Fibroblast of lung (primary cell): ENCODE results near the gene PCDHA8. TPM values are rescaled to one million over a fixed set of nuclear protein-coding genes. Genes with fewer than 3 reads are reported as not detected.
"Not testable (repeated sequence)": the region's sequence is repeated elsewhere in the genome, so short reads cannot be mapped to it uniquely, and the experiment has no call there.

ENCODE experiments used
- DNase-seq, 2 donors: peaks; one replicate each; pipeline versions ENCODE4 v3.0.0 to v3.0.0-alpha.2; 2010; ENCODE audit warnings: low read depth in 2 of 2
- H2AFZ ChIP-seq: 2 replicates; pipeline ENCODE4 v1.5.1; 2012; ENCODE audit warnings: low read length, control low read depth, inconsistent platforms
- H3K27ac ChIP-seq: 2 replicates; pipeline ENCODE4 v1.5.1; 2011; ENCODE audit warnings: low read length, control low read depth; ENCODE audit not compliant: insufficient read depth
- H3K27me3 ChIP-seq: 2 replicates; pipeline ENCODE4 v1.5.1; 2011; ENCODE audit warnings: mild to moderate bottlenecking, low read length; ENCODE audit not compliant: control insufficient read depth, insufficient read depth
- H3K36me3 ChIP-seq: 2 replicates; pipeline ENCODE4 v1.5.1; 2011; ENCODE audit warnings: low read length; ENCODE audit not compliant: control insufficient read depth, insufficient read depth
- H3K4me1 ChIP-seq: 2 replicates; pipeline ENCODE4 v1.5.1; 2011; ENCODE audit warnings: low read length; ENCODE audit not compliant: control insufficient read depth, insufficient read depth; ENCODE audit errors: extremely low read depth
- H3K4me2 ChIP-seq: 2 replicates; pipeline ENCODE4 v1.5.1; 2011; ENCODE audit warnings: low read length, control low read depth; ENCODE audit not compliant: insufficient read depth; ENCODE audit errors: extremely low read depth
- H3K4me3 ChIP-seq, 4 experiments: fragments of 200-600 bp in 1 of 4; sonication (generic) in 1 of 4; replicated peaks in 1 of 4; 2 replicates each; pipeline ENCODE4 v1.5.1; 2011 to 2016; ENCODE audit warnings: low read length in 4 of 4, low read depth in 3 of 4, mild to moderate bottlenecking in 3 of 4, control low read depth in 2 of 4, inconsistent platforms in 1 of 4, mixed read lengths in 1 of 4; ENCODE audit not compliant: insufficient read depth in 1 of 4; ENCODE audit errors: control extremely low read depth in 1 of 4
- H3K79me2 ChIP-seq: 2 replicates; pipeline ENCODE4 v1.5.1; 2012; ENCODE audit warnings: mild to moderate bottlenecking, low read length, inconsistent platforms; ENCODE audit not compliant: control insufficient read depth, insufficient read depth
- H3K9ac ChIP-seq: 2 replicates; pipeline ENCODE4 v1.5.1; 2011; ENCODE audit warnings: mild to moderate bottlenecking, low read length, control low read depth; ENCODE audit not compliant: insufficient read depth
- H3K9me3 ChIP-seq: 2 replicates; pipeline ENCODE4 v1.5.1; 2012; ENCODE audit warnings: low read depth, low read length; ENCODE audit not compliant: control insufficient read depth, insufficient read depth
- H4K20me1 ChIP-seq: 2 replicates; pipeline ENCODE4 v1.5.1; 2011; ENCODE audit warnings: low read length; ENCODE audit not compliant: control insufficient read depth, insufficient read depth; ENCODE audit errors: extremely low read depth
- EZH2 ChIP-seq: IDR thresholded peaks from 2 replicates; pipeline ENCODE4 v1.5.1; 2012; ENCODE audit warnings: low read length, control low read depth, mild to moderate bottlenecking; ENCODE audit errors: missing control alignments
- polyA plus RNA-seq, 2 donors: library from polyadenylated mRNA; depleted of rRNA in 1 of 2; stranded (reverse) in 1 of 2; unstranded in 1 of 2; fragments of >200 nt; gene quantifications; 2 replicates each; pipeline ENCODE4 v1.2.1, GENCODE V29; 2011 to 2012; ENCODE audit warnings: missing spikeins in 1 of 2
- total RNA-seq: library from RNA; depleted of rRNA; stranded (reverse); fragments of >200 nt; gene quantifications from 2 replicates; pipeline ENCODE4 v1.2.1, GENCODE V29; 2014
- TF ChIP-seq, protein P1 (sequence below), 2 donors: IDR thresholded peaks in 1 of 2; conservative IDR thresholded peaks in 1 of 2; 1 replicate in 1 of 2; 2 replicates in 1 of 2; pipeline ENCODE4 v1.5.1; 2011 to 2012; ENCODE audit warnings: low read length in 2 of 2, control low read depth in 1 of 2, inconsistent platforms in 1 of 2, low read depth in 1 of 2, mild to moderate bottlenecking in 1 of 2

Gene PCDHA8
- total and polyA plus RNA-seq, 2 donors (not counting 1 experiment from before 2014, with no cell fraction given) = 0.33 TPM

DNA sequence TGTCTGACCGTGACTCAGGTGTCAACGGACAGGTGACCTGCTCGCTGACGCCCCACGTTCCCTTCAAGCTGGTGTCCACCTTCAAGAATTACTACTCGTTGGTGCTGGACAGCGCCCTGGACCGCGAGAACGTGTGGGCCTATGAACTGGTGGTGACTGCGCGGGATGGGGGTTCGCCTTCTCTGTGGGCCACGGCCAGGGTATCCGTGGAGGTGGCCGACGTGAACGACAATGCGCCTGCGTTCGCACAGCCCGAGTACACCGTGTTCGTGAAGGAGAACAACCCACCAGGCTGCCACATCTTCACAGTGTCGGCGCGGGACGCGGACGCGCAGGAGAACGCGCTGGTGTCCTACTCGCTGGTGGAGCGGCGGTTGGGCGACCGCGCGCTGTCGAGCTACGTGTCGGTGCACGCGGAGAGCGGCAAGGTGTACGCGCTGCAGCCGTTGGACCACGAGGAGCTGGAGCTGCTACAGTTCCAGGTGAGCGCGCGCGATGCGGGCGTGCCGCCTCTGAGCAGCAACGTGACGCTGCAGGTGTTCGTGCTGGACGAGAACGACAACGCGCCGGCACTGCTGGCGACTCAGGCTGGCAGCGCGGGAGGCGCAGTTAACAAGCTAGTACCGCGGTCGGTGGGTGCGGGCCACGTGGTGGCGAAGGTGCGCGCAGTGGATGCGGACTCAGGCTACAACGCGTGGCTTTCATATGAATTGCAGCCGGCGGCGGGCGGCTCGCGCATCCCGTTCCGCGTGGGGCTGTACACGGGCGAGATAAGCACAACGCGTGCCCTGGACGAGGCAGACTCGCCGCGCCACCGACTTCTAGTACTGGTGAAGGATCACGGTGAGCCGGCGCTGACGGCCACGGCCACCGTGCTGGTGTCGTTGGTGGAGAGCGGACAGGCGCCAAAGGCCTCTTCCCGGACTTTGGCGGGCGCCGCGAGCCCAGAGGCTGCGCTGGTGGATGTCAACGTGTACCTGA lies 29.5 kb downstream of the PCDHA8 start:
- TF ChIP-seq EZH2 = no peak
- TF ChIP-seq, protein P1, sequence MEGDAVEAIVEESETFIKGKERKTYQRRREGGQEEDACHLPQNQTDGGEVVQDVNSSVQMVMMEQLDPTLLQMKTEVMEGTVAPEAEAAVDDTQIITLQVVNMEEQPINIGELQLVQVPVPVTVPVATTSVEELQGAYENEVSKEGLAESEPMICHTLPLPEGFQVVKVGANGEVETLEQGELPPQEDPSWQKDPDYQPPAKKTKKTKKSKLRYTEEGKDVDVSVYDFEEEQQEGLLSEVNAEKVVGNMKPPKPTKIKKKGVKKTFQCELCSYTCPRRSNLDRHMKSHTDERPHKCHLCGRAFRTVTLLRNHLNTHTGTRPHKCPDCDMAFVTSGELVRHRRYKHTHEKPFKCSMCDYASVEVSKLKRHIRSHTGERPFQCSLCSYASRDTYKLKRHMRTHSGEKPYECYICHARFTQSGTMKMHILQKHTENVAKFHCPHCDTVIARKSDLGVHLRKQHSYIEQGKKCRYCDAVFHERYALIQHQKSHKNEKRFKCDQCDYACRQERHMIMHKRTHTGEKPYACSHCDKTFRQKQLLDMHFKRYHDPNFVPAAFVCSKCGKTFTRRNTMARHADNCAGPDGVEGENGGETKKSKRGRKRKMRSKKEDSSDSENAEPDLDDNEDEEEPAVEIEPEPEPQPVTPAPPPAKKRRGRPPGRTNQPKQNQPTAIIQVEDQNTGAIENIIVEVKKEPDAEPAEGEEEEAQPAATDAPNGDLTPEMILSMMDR (conservative IDR thresholded peaks at IDR 0.05 in 1 of 2, IDR thresholded peaks at IDR 0.05 in 1 of 2; ENCODE audit: low read depth in 1 of 2, low read length in 2 of 2) = no peak
- H3K9me3 ChIP-seq = no peaks in the 10 kb centered on the region
- H3K4me2 ChIP-seq = no peak overlapping the region

DNA sequence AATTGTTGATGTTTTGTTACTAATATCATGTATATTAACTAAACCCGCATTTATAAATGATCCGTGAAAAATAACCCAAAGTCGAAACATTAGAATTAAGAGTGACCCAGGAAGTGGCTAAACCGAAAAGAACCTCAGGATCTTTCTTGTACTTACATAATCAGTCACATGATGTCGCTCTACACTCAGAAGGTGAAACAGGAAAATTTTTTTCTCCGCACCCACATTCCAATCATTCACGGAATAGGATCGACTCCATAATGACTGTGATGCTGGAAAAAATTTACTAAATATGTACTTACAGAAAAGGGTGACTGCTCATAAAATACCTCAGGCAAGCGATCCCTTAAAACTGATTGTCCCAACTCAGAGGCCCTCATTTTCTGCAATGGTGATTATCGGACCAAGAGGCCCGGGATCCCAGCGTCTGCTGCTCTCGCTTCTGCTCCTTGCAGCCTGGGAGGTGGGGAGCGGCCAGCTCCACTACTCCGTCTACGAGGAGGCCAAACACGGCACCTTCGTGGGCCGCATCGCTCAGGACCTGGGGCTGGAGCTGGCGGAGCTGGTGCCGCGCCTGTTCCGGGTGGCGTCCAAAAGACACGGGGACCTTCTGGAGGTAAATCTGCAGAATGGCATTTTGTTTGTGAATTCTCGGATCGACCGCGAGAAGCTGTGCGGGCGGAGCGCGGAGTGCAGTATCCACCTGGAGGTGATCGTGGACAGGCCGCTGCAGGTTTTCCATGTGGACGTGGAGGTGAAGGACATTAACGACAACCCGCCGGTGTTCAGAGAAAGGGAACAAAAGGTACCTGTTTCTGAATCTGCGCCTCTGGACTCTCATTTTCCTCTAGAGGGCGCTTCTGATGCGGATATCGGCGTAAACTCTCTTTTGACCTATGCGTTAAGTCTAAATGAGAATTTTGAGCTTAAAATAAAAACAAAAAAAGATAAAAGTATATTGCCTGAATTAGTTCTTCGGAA lies 34.4 kb downstream of the PCDHA8 start, which contains the start of gene PCDHA12:
Gene PCDHA12, plus strand, starts transcription at position 224 of the 981 bp plus-strand sequence. Its CDS starts 165 bp downstream, at position 389.
- no peaks in the 10 kb centered on the region for H4K20me1 ChIP-seq
- H3K79me2 ChIP-seq = no peaks in the 10 kb centered on the region
- no peak within 1 kb of the TSS for H3K4me3 ChIP-seq
- H2AFZ ChIP-seq = no peak within 1 kb of the TSS
- no peak within 1 kb of the TSS for H3K4me2 ChIP-seq
- H3K4me1 ChIP-seq = no peaks in the 10 kb centered on the region
- peaks cover 2% of the 10 kb centered on the region for H3K9me3 ChIP-seq
- H3K36me3 ChIP-seq = no peaks in the 10 kb centered on the region
- H3K9ac ChIP-seq = no peak within 1 kb of the TSS
- no peaks in the 10 kb centered on the region for H3K27me3 ChIP-seq
- no peak within 1 kb of the TSS for H3K27ac ChIP-seq
- TF ChIP-seq, protein P1 (conservative IDR thresholded peaks at IDR 0.05 in 1 of 2, IDR thresholded peaks at IDR 0.05 in 1 of 2; ENCODE audit: low read depth in 1 of 2, low read length in 2 of 2) = no peak
- TF ChIP-seq EZH2 = no peak
- DNase-seq = no peak

More for the DNA sequence above, 29.5 kb downstream of the PCDHA8 start:
- Histone ChIP-seq H3K4me1 (no peaks in the 10 kb centered on the region), H2AFZ (no peak overlapping the region), H3K36me3 (no peaks in the 10 kb centered on the region), H3K27ac (no peak overlapping the region), H3K9ac (no peak overlapping the region), H4K20me1 (no peaks in the 10 kb centered on the region), H3K79me2 (no peaks in the 10 kb centered on the region), H3K27me3 (no peaks in the 10 kb centered on the region), H3K4me3 (no peak overlapping the region)
- DNase-seq = no peak

DNA sequence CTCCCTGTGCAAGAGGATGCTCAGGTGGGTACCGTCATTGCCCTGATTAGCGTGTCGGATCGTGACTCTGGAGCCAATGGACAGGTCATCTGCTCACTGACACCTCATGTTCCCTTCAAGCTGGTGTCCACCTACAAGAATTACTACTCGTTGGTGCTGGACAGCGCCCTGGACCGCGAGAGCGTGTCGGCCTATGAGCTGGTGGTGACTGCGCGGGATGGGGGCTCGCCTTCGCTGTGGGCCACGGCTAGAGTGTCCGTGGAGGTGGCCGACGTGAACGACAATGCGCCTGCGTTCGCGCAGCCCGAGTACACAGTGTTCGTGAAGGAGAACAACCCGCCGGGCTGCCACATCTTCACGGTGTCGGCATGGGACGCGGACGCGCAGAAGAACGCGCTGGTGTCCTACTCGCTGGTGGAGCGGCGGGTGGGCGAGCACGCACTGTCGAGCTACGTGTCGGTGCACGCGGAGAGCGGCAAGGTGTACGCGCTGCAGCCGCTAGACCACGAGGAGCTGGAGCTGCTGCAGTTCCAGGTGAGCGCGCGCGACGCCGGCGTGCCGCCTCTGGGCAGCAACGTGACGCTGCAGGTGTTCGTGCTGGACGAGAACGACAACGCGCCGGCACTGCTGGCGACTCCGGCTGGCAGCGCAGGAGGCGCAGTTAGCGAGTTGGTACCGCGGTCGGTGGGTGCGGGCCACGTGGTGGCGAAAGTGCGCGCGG lies 35.7 kb downstream of the PCDHA8 start:
- H3K9me3 ChIP-seq, H3K9ac ChIP-seq, H4K20me1 ChIP-seq, H3K27ac ChIP-seq, H3K27me3 ChIP-seq, H3K36me3 ChIP-seq, H3K4me3 ChIP-seq, DNase-seq, H3K4me2 ChIP-seq, H3K4me1 ChIP-seq, H3K79me2 ChIP-seq, H2AFZ ChIP-seq: not testable (repeated sequence)
